Measurements from ENCODE around the gene SYCE3. TPM values are rescaled to one million over a fixed set of nuclear protein-coding genes. Genes with fewer than 3 reads are reported as not detected.
A peak's percentile ranks its signal among the peaks of the same experiment; 100 is the strongest.

Gene SYCE3
- total and polyA plus RNA-seq, 9 of the 15 experiments (the other 6 are each of a cell fraction or from before 2014, with no cell fraction given), result 0.56 TPM; not detected in 8

DNA sequence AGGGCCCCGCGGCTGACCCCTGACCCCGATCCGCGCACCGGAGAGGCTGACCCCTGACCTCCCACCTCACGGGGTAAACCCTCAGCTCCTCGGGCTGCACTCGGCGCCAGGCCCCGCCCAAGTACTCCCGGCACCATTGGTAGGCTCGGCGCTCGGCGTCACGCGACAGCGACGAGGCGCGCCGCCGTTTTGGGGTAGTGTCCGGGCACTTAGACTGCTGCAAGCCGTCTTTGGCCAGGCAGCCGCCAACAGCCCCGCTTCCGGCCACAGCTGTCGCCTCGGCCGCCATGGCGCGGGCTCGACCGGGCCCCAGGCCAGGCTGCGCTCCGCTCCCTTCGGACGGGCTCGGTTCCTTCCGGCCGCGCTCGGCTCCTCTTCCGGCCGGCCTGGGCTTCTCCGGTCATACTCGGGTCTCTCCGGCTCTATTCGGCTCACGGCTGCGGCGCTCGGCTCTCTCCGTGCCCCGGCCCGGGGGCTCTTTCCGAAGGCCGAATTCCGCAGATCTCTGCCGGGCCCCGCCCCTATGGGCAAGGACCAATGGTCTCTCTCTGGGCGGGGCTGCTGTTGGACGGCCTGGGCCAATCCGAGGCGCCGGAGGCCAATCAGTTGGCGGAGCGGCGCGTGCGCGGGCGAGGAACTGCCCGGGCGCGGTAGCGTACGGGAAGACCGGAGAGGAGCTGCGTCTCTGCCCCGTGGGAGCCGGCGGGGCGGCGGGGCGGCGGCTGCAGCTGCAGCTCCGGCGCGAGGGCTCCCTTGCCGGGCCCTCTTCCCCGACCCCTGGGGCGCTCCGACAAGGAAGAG is 20.0 kb upstream of the SYCE3 start, which contains the start of gene CHKB (continued):
- TF ChIP-seq ZFP36 (IDR thresholded peaks at IDR 0.05; ENCODE audit: low read depth, low read length, partially characterized antibody), result no peak
- no peak for TF ChIP-seq STAT5A (IDR thresholded peaks at IDR 0.05; ENCODE audit: borderline replicate concordance, low read length)
- TF ChIP-seq, protein P1, sequence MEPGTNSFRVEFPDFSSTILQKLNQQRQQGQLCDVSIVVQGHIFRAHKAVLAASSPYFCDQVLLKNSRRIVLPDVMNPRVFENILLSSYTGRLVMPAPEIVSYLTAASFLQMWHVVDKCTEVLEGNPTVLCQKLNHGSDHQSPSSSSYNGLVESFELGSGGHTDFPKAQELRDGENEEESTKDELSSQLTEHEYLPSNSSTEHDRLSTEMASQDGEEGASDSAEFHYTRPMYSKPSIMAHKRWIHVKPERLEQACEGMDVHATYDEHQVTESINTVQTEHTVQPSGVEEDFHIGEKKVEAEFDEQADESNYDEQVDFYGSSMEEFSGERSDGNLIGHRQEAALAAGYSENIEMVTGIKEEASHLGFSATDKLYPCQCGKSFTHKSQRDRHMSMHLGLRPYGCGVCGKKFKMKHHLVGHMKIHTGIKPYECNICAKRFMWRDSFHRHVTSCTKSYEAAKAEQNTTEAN (CRISPR knock-in tag; IDR thresholded peaks at IDR 0.05), result no peak
- TF ChIP-seq, protein P2, sequence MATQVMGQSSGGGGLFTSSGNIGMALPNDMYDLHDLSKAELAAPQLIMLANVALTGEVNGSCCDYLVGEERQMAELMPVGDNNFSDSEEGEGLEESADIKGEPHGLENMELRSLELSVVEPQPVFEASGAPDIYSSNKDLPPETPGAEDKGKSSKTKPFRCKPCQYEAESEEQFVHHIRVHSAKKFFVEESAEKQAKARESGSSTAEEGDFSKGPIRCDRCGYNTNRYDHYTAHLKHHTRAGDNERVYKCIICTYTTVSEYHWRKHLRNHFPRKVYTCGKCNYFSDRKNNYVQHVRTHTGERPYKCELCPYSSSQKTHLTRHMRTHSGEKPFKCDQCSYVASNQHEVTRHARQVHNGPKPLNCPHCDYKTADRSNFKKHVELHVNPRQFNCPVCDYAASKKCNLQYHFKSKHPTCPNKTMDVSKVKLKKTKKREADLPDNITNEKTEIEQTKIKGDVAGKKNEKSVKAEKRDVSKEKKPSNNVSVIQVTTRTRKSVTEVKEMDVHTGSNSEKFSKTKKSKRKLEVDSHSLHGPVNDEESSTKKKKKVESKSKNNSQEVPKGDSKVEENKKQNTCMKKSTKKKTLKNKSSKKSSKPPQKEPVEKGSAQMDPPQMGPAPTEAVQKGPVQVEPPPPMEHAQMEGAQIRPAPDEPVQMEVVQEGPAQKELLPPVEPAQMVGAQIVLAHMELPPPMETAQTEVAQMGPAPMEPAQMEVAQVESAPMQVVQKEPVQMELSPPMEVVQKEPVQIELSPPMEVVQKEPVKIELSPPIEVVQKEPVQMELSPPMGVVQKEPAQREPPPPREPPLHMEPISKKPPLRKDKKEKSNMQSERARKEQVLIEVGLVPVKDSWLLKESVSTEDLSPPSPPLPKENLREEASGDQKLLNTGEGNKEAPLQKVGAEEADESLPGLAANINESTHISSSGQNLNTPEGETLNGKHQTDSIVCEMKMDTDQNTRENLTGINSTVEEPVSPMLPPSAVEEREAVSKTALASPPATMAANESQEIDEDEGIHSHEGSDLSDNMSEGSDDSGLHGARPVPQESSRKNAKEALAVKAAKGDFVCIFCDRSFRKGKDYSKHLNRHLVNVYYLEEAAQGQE (IDR thresholded peaks at IDR 0.05; ENCODE audit: borderline replicate concordance), result no peak
- TF ChIP-seq, protein P2 (CRISPR knock-in tag; IDR thresholded peaks at IDR 0.05; ENCODE audit: low read depth), result 0 out of 2 replicates have a peak, but pooled peaks have one; percentile 46
- TF ChIP-seq RCOR1 (IDR thresholded peaks at IDR 0.05; ENCODE audit: borderline replicate concordance in 1 of 2, low read depth in 2 of 2, low read length in 2 of 2), result 0 out of 4 replicates have a peak, but pooled peaks of 1 of the 2 experiments have one; percentile 4
- TF ChIP-seq CCNT2 (IDR thresholded peaks at IDR 0.05; ENCODE audit: borderline replicate concordance, extremely low read depth, insufficient read length, low read depth, low read length), result peak; percentile 22
- TF ChIP-seq, protein P3, sequence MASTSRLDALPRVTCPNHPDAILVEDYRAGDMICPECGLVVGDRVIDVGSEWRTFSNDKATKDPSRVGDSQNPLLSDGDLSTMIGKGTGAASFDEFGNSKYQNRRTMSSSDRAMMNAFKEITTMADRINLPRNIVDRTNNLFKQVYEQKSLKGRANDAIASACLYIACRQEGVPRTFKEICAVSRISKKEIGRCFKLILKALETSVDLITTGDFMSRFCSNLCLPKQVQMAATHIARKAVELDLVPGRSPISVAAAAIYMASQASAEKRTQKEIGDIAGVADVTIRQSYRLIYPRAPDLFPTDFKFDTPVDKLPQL (IDR thresholded peaks at IDR 0.05; ENCODE audit: extremely low read depth, insufficient read length), result no peak
- no peak for TF ChIP-seq MAFG (tag; conservative IDR thresholded peaks at IDR 0.05)
- TF ChIP-seq, protein P4, sequence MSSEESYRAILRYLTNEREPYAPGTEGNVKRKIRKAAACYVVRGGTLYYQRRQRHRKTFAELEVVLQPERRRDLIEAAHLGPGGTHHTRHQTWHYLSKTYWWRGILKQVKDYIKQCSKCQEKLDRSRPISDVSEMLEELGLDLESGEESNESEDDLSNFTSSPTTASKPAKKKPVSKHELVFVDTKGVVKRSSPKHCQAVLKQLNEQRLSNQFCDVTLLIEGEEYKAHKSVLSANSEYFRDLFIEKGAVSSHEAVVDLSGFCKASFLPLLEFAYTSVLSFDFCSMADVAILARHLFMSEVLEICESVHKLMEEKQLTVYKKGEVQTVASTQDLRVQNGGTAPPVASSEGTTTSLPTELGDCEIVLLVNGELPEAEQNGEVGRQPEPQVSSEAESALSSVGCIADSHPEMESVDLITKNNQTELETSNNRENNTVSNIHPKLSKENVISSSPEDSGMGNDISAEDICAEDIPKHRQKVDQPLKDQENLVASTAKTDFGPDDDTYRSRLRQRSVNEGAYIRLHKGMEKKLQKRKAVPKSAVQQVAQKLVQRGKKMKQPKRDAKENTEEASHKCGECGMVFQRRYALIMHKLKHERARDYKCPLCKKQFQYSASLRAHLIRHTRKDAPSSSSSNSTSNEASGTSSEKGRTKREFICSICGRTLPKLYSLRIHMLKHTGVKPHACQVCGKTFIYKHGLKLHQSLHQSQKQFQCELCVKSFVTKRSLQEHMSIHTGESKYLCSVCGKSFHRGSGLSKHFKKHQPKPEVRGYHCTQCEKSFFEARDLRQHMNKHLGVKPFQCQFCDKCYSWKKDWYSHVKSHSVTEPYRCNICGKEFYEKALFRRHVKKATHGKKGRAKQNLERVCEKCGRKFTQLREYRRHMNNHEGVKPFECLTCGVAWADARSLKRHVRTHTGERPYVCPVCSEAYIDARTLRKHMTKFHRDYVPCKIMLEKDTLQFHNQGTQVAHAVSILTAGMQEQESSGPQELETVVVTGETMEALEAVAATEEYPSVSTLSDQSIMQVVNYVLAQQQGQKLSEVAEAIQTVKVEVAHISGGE (CRISPR knock-in tag; IDR thresholded peaks at IDR 0.05), result peak in 1 of 3 experiments; percentile 74; a peak in 1 of 6 replicates
- TF ChIP-seq TEAD2 (tag; IDR thresholded peaks at IDR 0.05), result no peak
- TF ChIP-seq ZNF197 (CRISPR knock-in tag; IDR thresholded peaks at IDR 0.05; ENCODE audit: low read depth), result no peak

Measured in K562 (cell line).